ENCODE results near the gene MBD3L2.

Gene MBD3L2

DNA sequence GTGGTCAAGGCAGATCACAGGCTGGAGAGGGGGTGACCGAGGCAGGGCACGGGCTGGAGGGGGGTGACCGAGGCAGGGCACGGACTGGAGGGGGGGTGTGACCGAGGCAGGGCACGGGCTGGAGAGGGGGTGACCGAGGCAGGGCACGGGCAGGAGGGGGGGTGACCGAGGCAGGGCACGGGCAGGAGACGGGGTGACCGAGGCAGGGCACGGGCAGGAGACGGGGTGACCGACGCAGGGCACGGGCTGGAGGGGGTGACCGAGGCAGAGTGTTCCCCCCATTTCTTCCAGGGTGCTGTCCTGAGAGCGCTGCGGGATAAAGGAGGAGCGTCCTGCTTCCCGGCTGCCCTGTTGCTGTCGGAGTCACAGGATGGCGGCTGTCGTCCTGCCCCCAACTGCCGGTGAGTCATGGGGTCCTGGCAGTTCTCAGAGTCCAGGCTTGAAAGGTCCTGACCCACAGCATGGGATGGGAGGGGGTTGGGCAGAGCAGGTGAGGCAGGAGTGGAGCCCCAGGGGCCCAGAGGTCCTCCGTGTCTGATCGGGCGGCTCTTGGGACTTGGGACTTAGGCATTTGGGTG lies 25.7 kb downstream of the MBD3L2 start:
- no peak overlapping the region for H3K4me3 Mint-ChIP-seq
- H3K27ac Mint-ChIP-seq: peak overlapping the region; percentile 70
- H3K9me3 Mint-ChIP-seq (ENCODE audit: low read depth): peaks cover 8% of the 10 kb centered on the region
- H3K36me3 Mint-ChIP-seq: peaks cover 34% of the 10 kb centered on the region
- no peaks in the 10 kb centered on the region for H3K27me3 Mint-ChIP-seq
- peaks cover 20% of the 10 kb centered on the region for H3K4me1 Mint-ChIP-seq (ENCODE audit: low read depth)

DNA sequence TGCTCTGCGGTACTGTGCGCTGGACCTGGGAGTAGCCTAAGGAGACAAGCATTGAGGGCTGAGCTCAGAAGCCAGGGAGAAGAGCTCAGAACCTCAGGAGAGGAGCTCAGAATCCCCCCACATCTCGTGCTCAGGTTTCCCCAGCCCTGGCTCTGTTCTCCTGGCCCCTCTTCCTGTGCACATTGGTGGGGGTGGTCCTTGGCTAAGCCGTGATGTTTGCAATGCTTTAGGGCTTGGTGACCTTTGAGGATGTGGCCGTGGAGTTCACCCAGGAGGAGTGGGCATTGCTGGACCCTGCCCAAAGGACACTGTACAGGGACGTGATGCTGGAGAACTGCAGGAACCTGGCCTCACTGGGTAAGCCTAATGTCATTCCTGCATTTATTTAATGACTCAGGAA lies 27.0 kb downstream of the MBD3L2 start:
- Mint-ChIP-seq H3K27me3 (no peaks in the 10 kb centered on the region), H3K27ac (no peak overlapping the region), H3K4me3 (no peak overlapping the region), H3K4me1 (ENCODE audit: low read depth) (peaks cover 12% of the 10 kb centered on the region), H3K9me3 (ENCODE audit: low read depth) (peaks cover 8% of the 10 kb centered on the region), H3K36me3 (peaks cover 42% of the 10 kb centered on the region)

DNA sequence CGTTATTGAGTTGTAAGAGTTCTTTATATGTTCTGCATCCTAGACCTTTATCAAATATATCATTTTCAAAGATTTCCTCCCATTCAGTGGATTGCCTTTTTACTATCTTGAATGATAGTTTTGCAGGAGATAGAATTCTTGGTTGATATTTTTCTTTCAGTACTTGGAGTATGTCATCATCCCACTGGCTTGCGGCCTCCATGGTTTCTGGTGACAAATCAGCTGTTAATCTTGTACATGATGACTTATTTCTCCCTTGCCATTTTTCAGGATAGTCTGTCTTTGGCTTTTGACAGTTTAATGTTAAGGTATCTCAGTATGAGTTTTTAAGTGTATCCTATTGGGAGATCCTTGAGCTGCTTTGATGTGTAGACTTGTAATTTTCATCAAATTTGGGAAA lies 28.9 kb downstream of the MBD3L2 start:
- H3K9me3 Mint-ChIP-seq (ENCODE audit: low read depth): peaks cover 14% of the 10 kb centered on the region
- H3K27me3 Mint-ChIP-seq: no peaks in the 10 kb centered on the region
- H3K27ac Mint-ChIP-seq: no peak overlapping the region
- peak overlapping the region; percentile 3 for H3K4me3 Mint-ChIP-seq
- H3K4me1 Mint-ChIP-seq (ENCODE audit: low read depth): peaks cover 4% of the 10 kb centered on the region
- H3K36me3 Mint-ChIP-seq: peaks cover 56% of the 10 kb centered on the region

DNA sequence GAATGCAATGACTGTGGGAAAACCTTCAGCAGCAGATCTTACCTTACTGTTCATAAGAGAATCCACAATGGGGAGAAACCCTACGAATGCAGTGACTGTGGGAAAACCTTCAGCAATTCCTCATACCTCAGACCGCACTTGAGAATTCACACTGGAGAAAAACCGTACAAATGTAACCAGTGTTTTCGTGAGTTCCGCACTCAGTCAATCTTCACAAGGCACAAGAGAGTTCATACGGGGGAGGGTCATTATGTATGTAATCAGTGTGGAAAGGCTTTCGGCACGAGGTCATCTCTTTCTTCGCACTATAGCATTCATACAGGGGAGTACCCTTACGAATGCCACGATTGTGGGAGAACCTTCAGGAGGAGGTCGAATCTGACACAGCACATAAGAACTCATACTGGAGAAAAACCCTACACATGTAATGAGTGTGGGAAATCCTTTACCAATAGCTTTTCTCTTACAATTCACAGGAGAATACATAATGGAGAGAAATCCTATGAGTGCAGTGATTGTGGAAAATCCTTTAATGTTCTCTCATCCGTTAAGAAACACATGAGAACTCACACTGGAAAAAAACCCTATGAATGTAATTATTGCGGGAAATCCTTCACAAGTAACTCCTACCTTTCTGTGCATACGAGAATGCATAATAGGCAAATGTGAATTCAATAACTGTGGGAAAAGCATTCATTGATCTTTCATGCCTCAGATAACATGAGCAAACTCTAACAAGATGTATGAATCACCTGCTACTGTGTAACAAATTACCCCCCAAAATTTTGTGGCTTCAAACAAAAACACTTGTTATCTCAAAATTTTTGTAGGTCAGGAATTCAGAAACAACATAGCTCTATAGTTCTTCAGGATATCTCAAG lies 34.2 kb downstream of the MBD3L2 start:
- no peaks in the 10 kb centered on the region for H3K27me3 Mint-ChIP-seq
- H3K27ac Mint-ChIP-seq: no peak overlapping the region
- H3K9me3 Mint-ChIP-seq (ENCODE audit: low read depth): peaks cover 15% of the 10 kb centered on the region
- H3K4me1 Mint-ChIP-seq (ENCODE audit: low read depth): peaks cover 2% of the 10 kb centered on the region
- peaks cover 51% of the 10 kb centered on the region for H3K36me3 Mint-ChIP-seq
- H3K4me3 Mint-ChIP-seq: peak overlapping the region; percentile 27

DNA sequence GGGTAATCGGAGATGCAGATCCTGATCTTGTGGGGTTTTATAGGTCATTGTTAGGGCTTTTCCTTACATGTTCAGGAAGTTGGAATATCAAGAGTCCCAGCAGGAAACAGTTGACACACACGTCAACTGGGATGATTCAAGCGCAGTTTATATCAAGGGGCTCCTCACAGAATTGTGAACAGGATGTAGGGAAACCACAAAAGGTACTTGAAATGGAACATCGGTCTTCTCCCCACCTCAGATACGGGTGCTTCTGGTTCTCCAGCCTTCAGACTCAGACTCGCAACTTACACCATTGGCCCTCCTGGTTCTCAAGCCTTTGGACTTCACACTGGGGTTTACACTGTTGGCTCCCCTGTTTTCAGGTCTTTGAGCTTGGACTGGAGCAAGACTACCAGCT lies 39.9 kb downstream of the MBD3L2 start:
- no peak overlapping the region for H3K4me3 Mint-ChIP-seq
- no peak overlapping the region for H3K27ac Mint-ChIP-seq
- H3K9me3 Mint-ChIP-seq (ENCODE audit: low read depth): peaks cover 10% of the 10 kb centered on the region
- H3K4me1 Mint-ChIP-seq (ENCODE audit: low read depth): peaks cover 8% of the 10 kb centered on the region
- no peaks in the 10 kb centered on the region for H3K27me3 Mint-ChIP-seq
- H3K36me3 Mint-ChIP-seq: peaks cover 15% of the 10 kb centered on the region

DNA sequence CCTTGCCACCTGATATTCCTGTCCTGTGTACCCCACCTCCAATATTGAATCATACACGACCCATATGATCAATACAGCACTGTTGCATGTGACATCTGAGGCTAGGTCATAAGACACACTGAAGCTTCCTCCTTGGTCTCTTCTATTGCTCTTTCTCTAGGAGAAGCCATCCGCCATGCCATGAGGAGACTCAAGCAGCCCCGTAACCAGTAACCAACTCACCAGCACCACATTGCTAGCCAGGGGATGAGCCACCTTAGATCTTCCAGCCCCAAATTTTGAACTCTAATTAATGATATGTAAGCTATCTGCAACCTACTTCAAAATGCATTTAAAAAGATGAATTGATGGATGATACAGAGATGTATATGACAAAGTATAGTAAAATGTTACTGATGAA lies 49.0 kb downstream of the MBD3L2 start:
- H3K9me3 Mint-ChIP-seq (ENCODE audit: low read depth): peaks cover 27% of the 10 kb centered on the region
- H3K4me3 Mint-ChIP-seq: peak overlapping the region; percentile 87
- H3K4me1 Mint-ChIP-seq (ENCODE audit: low read depth): peaks cover 26% of the 10 kb centered on the region
- H3K27me3 Mint-ChIP-seq: no peaks in the 10 kb centered on the region
- peak overlapping the region; percentile 92 for H3K27ac Mint-ChIP-seq
- H3K36me3 Mint-ChIP-seq: peaks cover 18% of the 10 kb centered on the region

DNA sequence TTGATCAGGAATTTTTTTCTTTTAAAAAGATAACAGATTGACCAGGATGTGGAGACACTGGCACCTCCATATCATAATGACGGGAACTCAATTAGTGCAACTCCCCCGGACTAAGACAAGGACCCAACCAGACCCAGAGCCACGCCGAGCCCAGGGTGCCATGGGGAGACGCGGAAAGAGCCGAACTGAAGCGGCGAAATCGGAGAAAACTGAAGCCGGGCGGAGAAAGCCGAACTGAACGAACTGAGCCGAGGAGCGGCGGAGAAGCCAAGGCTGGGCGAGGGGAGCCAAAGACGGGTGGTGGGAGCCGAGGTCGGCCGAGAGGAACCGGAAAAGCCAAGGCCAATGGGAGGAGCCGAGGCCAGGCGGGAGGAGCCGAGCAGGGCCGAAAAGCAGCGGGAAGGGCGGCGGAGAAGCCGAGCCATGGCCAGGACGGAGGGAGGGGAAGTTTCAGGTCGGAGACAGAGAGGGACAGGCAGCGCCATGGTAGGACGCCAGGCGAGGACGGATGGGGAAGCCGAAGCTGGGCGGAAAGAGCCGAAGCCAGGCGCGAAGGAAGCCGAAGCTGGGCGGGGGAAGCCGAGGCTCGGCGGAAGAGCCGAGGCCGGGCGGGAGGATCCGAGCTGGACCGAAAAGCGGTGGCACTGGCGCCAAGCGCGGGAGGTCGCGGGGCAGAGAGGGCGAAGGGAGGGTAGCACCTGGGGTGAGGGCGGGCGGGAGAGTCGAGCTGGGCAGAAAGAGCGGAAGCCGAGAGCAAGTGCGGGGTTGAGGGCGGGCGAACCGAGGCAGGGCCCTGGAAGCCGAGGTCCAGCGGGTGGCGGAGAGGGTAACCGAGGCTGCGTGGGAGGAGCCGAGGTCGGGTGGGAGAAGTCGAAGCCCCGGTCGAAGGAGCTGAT lies 49.8 kb downstream of the MBD3L2 start:
- H3K27me3 Mint-ChIP-seq: no peaks in the 10 kb centered on the region
- H3K4me3 Mint-ChIP-seq: peak overlapping the region; percentile 87
- peaks cover 27% of the 10 kb centered on the region for H3K9me3 Mint-ChIP-seq (ENCODE audit: low read depth)
- peak overlapping the region; percentile 92 for H3K27ac Mint-ChIP-seq
- peaks cover 18% of the 10 kb centered on the region for H3K36me3 Mint-ChIP-seq
- peaks cover 26% of the 10 kb centered on the region for H3K4me1 Mint-ChIP-seq (ENCODE audit: low read depth)

DNA sequence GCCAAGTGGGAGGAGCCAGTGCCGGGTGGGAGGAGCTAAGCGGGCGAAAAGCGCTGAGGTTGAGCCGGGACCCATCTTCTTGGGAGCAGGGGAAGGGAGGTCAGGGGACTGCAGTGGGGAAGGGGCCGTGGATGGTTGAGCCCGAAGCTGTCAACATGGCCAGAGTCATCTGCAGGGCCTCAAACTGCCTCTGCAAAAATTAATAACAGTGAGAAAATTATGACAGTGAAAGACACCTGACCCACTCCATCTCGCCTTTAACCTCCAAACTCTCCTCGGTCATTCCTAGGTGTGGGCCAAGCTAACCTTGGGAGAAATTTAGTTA lies 50.4 kb downstream of the MBD3L2 start:
- H3K9me3 Mint-ChIP-seq (ENCODE audit: low read depth): peaks cover 26% of the 10 kb centered on the region
- peaks cover 18% of the 10 kb centered on the region for H3K36me3 Mint-ChIP-seq
- H3K27me3 Mint-ChIP-seq: no peaks in the 10 kb centered on the region
- H3K27ac Mint-ChIP-seq: peak overlapping the region; percentile 92
- H3K4me3 Mint-ChIP-seq: peak overlapping the region; percentile 87
- peaks cover 26% of the 10 kb centered on the region for H3K4me1 Mint-ChIP-seq (ENCODE audit: low read depth)

Measured in activated naive CD8-positive, alpha-beta T cell (primary cell).